ENCODE data around the gene TPM1.

DNA sequence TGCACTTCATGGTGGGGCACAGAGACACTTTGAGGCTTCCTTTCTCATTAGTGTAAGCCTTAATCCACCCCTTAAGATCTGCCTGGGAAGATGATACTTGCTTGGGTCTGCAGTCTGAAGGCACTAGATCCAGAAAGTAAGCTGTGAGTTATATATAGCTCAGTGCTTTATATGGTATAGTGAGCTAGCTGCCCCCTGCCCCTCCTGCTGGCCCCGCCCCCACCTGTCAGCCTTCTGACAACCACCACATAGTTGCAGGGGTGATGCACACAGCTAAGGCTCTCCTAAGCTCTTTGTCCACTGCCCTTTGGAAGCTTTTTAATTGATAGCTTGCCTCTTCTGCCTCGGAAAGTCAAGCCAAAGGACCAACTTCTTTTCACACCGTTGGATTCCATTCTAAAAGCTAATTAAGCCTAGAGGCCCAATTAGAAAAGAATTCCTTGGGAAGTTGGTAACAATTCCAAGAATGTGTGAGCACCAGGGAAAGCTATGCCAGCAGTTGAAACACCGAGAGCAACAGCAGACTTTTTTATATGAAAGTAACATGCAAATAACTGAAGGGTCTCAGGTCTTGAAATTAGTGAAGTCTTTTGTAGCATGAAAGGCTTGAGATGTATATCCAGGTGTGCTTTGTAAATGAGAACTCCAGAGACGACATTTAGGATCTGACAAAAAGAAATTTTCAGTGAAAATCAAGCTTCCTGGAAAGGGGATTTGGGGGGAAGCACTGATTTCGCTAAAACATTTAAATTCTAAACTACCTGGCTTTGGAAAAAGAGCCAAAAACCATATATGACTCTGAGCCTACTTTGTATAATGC lies 2.3 kb downstream of the TPM1 start:
- TF ChIP-seq, protein P1, sequence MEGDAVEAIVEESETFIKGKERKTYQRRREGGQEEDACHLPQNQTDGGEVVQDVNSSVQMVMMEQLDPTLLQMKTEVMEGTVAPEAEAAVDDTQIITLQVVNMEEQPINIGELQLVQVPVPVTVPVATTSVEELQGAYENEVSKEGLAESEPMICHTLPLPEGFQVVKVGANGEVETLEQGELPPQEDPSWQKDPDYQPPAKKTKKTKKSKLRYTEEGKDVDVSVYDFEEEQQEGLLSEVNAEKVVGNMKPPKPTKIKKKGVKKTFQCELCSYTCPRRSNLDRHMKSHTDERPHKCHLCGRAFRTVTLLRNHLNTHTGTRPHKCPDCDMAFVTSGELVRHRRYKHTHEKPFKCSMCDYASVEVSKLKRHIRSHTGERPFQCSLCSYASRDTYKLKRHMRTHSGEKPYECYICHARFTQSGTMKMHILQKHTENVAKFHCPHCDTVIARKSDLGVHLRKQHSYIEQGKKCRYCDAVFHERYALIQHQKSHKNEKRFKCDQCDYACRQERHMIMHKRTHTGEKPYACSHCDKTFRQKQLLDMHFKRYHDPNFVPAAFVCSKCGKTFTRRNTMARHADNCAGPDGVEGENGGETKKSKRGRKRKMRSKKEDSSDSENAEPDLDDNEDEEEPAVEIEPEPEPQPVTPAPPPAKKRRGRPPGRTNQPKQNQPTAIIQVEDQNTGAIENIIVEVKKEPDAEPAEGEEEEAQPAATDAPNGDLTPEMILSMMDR (IDR thresholded peaks at IDR 0.05; ENCODE audit: poor library complexity), result no peak
- TF ChIP-seq EZH2 (IDR thresholded peaks at IDR 0.05; ENCODE audit: borderline replicate concordance), result no peak
